ENCODE measurements around the gene LYPD3.

The LYPD3 gene

GRCh38 chr19:43416951-43417623 lies 48.3 kb downstream of the LYPD3 start:
- in situ Hi-C loops (cut with HindIII; ENCODE audit: low pct_ligation_motif_present, low sequenced_read_pairs): no loop called here
- Histone ChIP-seq H3K36me3 (replicated peaks) (no peaks in the 10 kb centered on the region), H3K4me3 (ENCODE audit: low read depth, low read length) (no peak overlapping the region), H3K27me3 (replicated peaks) (no peaks in the 10 kb centered on the region), H3K27ac (no peak overlapping the region)
- TF ChIP-seq, protein P1, sequence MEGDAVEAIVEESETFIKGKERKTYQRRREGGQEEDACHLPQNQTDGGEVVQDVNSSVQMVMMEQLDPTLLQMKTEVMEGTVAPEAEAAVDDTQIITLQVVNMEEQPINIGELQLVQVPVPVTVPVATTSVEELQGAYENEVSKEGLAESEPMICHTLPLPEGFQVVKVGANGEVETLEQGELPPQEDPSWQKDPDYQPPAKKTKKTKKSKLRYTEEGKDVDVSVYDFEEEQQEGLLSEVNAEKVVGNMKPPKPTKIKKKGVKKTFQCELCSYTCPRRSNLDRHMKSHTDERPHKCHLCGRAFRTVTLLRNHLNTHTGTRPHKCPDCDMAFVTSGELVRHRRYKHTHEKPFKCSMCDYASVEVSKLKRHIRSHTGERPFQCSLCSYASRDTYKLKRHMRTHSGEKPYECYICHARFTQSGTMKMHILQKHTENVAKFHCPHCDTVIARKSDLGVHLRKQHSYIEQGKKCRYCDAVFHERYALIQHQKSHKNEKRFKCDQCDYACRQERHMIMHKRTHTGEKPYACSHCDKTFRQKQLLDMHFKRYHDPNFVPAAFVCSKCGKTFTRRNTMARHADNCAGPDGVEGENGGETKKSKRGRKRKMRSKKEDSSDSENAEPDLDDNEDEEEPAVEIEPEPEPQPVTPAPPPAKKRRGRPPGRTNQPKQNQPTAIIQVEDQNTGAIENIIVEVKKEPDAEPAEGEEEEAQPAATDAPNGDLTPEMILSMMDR (IDR thresholded peaks at IDR 0.05; ENCODE audit: low read depth, low read length, missing control alignments): no peak
- no peak for DNase-seq

DNA sequence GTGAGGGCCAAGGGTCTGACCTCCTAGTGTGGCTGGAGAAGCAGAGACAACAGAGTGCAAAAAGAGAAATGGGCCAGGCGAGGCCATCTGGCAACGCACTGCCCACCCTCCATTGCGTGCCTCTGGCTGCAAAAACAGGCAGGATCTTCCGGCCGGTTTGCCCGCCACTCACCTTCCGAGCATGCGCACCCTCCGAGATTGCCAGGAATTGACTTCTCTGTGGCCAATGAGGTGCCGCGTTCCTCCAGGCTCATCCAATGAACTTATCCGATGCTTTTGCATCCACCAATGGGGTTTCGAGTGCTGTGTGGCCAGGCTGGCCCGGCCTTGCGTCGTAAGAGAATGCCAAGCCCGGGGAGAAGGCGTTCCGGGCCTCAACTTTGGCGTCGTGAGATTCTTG lies 50.9 kb downstream of the LYPD3 start, which contains the start of gene TEX101:
Gene TEX101, plus strand, starts transcription at position 337 of the 400 bp plus-strand sequence. CDS start 1,030 bp downstream, outside the sequence.
- no peaks in the 10 kb centered on the region for H3K27me3 ChIP-seq (replicated peaks)
- no peak within 1 kb of the TSS for H3K27ac ChIP-seq
- in situ Hi-C loops (cut with HindIII; ENCODE audit: low pct_ligation_motif_present, low sequenced_read_pairs): no loop called here
- DNase-seq: no peak
- TF ChIP-seq, protein P1 (IDR thresholded peaks at IDR 0.05; ENCODE audit: low read depth, low read length, missing control alignments): no peak
- no peaks in the 10 kb centered on the region for H3K36me3 ChIP-seq (replicated peaks)
- H3K4me3 ChIP-seq (ENCODE audit: low read depth, low read length): no peak within 1 kb of the TSS

DNA sequence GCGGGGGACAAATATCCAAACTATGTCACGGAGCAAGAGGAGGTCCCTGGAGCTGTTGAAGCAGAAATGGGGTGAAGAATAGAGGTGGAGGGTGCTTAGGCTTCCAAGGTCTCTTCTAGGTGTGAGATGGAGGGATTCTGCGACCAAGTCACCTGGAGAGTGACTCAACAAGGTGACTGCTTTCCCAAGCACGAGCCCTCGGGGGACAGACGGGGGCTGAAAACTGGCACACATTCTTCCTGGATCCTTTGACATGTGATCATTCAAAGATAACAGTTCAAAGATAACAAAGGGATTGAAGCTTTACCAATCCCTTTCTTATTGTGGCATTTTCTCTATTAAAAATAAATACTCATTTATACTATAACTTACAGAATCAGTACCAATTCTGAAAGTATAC lies 53.0 kb downstream of the LYPD3 start:
- in situ Hi-C loops (cut with HindIII; ENCODE audit: low pct_ligation_motif_present, low sequenced_read_pairs): no loop called here
- H3K36me3 ChIP-seq (replicated peaks): no peaks in the 10 kb centered on the region
- no peaks in the 10 kb centered on the region for H3K27me3 ChIP-seq (replicated peaks)
- no peak overlapping the region for H3K27ac ChIP-seq
- no peak for DNase-seq
- H3K4me3 ChIP-seq (ENCODE audit: low read depth, low read length): no peak overlapping the region
- TF ChIP-seq, protein P1 (IDR thresholded peaks at IDR 0.05; ENCODE audit: low read depth, low read length, missing control alignments): no peak
